ENCODE measurements around the gene PRKG1.

The PRKG1 gene

DNA sequence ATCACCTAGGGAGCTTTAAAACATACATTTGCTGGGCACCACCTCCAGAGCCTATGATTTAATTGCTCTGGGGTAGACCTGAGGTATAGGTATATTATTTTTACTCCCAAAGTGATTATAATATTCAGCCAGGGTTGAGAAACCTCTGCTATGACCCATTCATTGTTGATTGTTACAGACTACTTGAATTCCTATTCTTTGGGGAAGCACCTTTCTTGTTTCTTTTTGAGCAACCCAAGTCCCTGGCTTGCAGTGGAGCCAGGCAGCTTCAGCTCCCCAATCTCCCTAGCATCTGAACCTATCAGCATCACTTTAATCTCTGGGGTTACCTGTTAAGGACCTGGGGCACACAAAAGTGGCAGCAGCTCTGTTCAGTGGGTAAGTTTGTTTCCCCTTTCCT, 8.6 kb downstream of the PRKG1 start:
- no peak for TF ChIP-seq CTCF (IDR thresholded peaks at IDR 0.05; ENCODE audit: low read depth, low read length)
- no peak overlapping the region for H3K4me3 ChIP-seq (ENCODE audit: low read depth, low read length)

DNA sequence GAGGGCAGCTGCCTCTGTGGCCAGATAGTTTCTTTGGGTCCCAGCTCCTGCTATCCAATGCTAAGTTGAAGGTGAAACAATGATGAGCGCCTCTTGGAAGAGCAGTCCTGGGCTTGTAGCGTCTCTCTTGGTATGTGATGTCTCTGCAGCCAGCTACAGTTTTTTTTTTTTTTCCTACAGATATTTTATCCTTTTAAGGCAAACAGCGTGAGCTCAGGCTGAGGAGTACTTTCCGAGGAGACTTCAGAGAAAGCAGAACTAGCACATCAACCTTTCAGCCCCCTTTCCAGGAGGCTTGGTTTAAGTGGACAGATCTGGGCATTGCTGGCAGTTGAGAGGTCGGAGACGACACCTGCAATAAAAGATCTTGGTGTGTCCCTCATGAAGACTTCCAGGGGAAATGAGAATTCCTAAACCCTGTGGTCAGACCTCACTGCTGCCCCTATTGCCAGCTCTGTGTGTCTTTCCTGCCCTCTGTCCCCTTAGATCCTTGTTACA, 9.1 kb downstream of the PRKG1 start:
- H3K4me3 ChIP-seq (ENCODE audit: low read depth, low read length) = no peak overlapping the region
- TF ChIP-seq CTCF (IDR thresholded peaks at IDR 0.05; ENCODE audit: low read depth, low read length) = no peak

DNA sequence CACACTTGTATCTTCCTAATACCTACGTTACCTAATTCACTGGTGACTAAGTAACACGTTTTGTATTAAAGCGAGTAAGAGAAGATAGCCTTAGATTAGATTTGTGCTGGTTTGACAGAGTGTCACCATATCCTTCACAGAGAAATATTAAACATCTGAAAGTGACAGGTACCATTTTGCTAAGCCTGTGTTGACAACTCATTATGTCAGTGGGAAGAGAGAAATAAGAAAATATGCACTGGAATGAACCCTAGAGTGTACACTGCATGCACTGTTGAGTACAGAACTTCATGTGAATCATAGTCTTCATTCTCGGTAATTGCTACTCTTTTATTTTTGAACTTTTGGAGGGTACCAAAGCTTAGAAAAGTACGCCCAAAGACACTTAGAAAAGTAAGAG, 10.9 kb downstream of the PRKG1 start:
- H3K4me3 ChIP-seq (ENCODE audit: low read depth, low read length) = no peak overlapping the region
- TF ChIP-seq CTCF (IDR thresholded peaks at IDR 0.05; ENCODE audit: low read depth, low read length) = no peak

DNA sequence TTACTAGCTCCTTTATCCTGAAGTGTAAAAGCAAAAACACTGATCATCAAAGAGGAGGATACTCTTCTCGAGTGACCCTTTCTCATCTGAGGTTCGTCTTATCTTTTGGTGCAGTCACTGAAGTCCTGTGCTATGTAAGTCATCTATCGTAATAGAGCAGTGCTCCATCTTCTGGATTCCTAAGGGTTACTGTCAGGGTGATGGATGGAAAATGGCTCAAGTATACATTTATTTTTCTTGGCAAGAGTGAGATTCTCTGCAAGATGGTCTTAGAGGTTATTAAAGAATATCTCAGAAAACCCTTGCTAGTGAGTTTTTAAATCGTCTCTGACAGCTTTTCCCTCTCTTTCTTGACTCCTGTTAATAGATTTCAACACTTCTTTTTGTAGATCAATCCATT, 12.4 kb downstream of the PRKG1 start:
- TF ChIP-seq CTCF (IDR thresholded peaks at IDR 0.05; ENCODE audit: low read depth, low read length) = no peak
- H3K4me3 ChIP-seq (ENCODE audit: low read depth, low read length) = no peak overlapping the region

- TF ChIP-seq CTCF (IDR thresholded peaks at IDR 0.05; ENCODE audit: low read depth, low read length) = no peak
- H3K4me3 ChIP-seq (ENCODE audit: low read depth, low read length) = no peak overlapping the region
Measured at GRCh38 chr10:51087114-51087513, 12.8 kb downstream of the PRKG1 start.

DNA sequence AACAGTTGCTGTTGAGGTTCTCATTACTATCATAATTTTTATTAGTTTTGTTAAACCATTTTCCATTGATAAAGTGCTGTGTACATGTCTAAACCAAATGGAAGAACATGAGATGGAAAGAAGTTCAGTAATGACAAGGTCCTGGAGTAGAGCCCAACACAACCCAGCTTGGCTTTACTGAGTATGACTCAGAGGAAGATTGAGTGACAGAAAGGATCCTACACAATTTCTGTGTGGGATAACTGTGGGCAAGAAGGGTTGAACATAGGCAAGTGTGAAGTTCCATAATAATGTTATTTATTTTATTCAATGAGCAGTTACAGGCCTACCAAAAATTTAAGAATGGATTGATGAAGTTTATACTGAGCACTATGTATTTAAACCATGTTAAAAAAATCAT, 15.9 kb downstream of the PRKG1 start:
- no peak overlapping the region for H3K4me3 ChIP-seq (ENCODE audit: low read depth, low read length)

GRCh38 chr10:51092402-51092801, 18.1 kb downstream of the PRKG1 start:
- no peak for TF ChIP-seq CTCF (IDR thresholded peaks at IDR 0.05; ENCODE audit: low read depth, low read length)
- H3K4me3 ChIP-seq (ENCODE audit: low read depth, low read length) = no peak overlapping the region

More for the DNA sequence above, 15.9 kb downstream of the PRKG1 start:
- no peak for TF ChIP-seq CTCF (IDR thresholded peaks at IDR 0.05; ENCODE audit: low read depth, low read length)
